Breast epithelium (tissue), 4 donors: ENCODE data around the gene FHOD3. TPM values are rescaled to one million over a fixed set of nuclear protein-coding genes. Genes with fewer than 3 reads are reported as not detected.

Source experiments
- DNase-seq, 2 donors: peaks; one replicate each; pipeline ENCODE4 v3.0.0-alpha.2; 2019; ENCODE audit warnings: low spot score in 2 of 2
- H3K27ac ChIP-seq, 2 donors: fragments of 200-600 bp; sonication (generic) in 1 of 2; one replicate each; pipeline ENCODE4 v1.5.1; 2016 to 2019; ENCODE audit warnings: mild to moderate bottlenecking in 1 of 2
- H3K27me3 ChIP-seq, 2 donors: fragments of 200-600 bp; sonication (generic) in 1 of 2; one replicate each; pipeline versions ENCODE4 v1.5.1 to v1.6.0; 2017 to 2019; ENCODE audit warnings: control low read depth in 1 of 2, mild to moderate bottlenecking in 1 of 2
- H3K36me3 ChIP-seq: fragments of 200-600 bp; one replicate; pipeline ENCODE4 v1.5.1; 2019
- H3K4me1 ChIP-seq, 2 donors: fragments of 200-600 bp; sonication (generic); one replicate each; pipeline ENCODE4 v1.5.1; 2016 to 2019; ENCODE audit warnings: control low read depth in 1 of 2
- H3K4me3 ChIP-seq, 3 donors: fragments of 200-600 bp; sonication (generic); 1 replicate in 2 of 3; 2 replicates in 1 of 3; pipeline ENCODE4 v1.5.1; 2016 to 2019; ENCODE audit warnings: mild to moderate bottlenecking in 3 of 3, moderate library complexity in 2 of 3
- H3K9me3 ChIP-seq, 2 donors: fragments of 200-600 bp; sonication (generic) in 1 of 2; one replicate each; pipeline ENCODE4 v1.5.1; 2016 to 2019; ENCODE audit warnings: control low read depth in 1 of 2
- POLR2A ChIP-seq: fragments of 450-650 bp; IDR thresholded peaks from one replicate; pipeline ENCODE4 v1.6.1; 2016; ENCODE audit warnings: antibody characterized with exemption, mild to moderate bottlenecking, moderate library complexity
- POLR2AphosphoS5 ChIP-seq, 3 donors: sonication (generic); formaldehyde crosslinking; IDR thresholded peaks; one replicate each; pipeline ENCODE4 v1.6.1; 2017; ENCODE audit warnings: antibody characterized with exemption in 3 of 3
- intact Hi-C: fragments of 100-400 bp; cut with DNase I; formaldehyde crosslinking; loops from one replicate; pipeline ENCODE4 v1.15.1; 2023; ENCODE audit warnings: low total_unique reads
- total RNA-seq, 3 donors: library from RNA; depleted of rRNA; stranded (reverse); fragments of >200 nt; gene quantifications; one replicate each; pipeline ENCODE4 v1.1.0, GENCODE V29; 2016
- TF ChIP-seq, protein P1 (sequence below), 3 donors: fragments of 450-650 bp; IDR thresholded peaks; one replicate each; pipeline ENCODE4 v1.5.1; 2016 to 2017; ENCODE audit warnings: antibody characterized with exemption in 3 of 3, mild to moderate bottlenecking in 3 of 3, moderate library complexity in 3 of 3

Gene FHOD3
- total RNA-seq, 3 donors from 2014 or later, result 1.9 to 13.1 (median 13.0) TPM

DNA sequence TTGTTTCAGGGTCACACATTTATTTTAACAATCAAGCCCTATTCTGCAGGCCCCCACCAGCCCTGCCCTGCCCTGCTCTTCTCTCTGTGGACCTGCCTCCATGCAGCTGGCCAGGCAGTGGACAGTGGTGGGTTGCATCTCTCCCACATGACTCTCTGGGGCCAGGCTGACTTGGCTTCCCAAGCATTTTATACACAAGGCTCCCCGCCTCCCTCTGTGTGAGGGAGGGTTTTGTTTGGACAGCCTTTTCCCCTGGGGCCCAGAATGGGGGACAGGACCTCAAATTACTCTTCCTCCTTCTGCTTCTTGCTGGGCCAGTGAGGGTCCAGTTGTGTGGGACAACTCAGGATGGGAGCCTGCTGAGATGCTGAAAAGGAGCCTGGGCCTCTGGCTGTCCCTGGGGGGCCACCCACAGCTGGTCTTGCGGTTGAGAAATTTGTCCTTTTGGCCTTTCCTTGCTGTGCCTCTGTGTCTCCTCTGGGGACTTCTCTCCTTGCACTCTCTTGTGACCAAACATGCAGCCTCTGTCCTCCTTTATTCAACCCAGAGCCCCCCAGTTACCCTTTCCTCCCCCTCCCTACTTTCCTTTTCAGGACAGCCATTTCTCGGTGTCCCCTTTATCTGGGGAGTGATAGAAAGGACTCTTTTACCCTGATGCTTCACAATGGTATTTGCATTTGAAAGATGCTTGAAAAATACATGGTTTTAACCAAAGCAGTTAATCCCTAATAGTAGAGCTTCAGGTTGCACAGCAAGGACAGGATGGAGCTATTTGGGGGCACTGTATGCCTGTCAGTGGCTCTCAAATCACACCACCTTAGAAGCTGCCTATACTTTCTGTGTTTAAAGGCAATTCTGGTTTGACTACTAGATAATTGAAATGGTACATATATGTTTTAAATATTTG lies 151.1 kb downstream of the FHOD3 start:
- TF ChIP-seq POLR2AphosphoS5 (IDR thresholded peaks at IDR 0.05) (no peak), POLR2A (no peak)
- TF ChIP-seq, protein P1, sequence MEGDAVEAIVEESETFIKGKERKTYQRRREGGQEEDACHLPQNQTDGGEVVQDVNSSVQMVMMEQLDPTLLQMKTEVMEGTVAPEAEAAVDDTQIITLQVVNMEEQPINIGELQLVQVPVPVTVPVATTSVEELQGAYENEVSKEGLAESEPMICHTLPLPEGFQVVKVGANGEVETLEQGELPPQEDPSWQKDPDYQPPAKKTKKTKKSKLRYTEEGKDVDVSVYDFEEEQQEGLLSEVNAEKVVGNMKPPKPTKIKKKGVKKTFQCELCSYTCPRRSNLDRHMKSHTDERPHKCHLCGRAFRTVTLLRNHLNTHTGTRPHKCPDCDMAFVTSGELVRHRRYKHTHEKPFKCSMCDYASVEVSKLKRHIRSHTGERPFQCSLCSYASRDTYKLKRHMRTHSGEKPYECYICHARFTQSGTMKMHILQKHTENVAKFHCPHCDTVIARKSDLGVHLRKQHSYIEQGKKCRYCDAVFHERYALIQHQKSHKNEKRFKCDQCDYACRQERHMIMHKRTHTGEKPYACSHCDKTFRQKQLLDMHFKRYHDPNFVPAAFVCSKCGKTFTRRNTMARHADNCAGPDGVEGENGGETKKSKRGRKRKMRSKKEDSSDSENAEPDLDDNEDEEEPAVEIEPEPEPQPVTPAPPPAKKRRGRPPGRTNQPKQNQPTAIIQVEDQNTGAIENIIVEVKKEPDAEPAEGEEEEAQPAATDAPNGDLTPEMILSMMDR (IDR thresholded peaks at IDR 0.05), result no peak
- Histone ChIP-seq H3K27me3 (no peaks in the 10 kb centered on the region), H3K9me3 (no peaks in the 10 kb centered on the region), H3K27ac (no peak overlapping the region), H3K4me3 (no peak overlapping the region), H3K4me1 (no peaks in the 10 kb centered on the region), H3K36me3 (no peaks in the 10 kb centered on the region)
- no peak for DNase-seq
- intact Hi-C loops, result no loop called here

DNA sequence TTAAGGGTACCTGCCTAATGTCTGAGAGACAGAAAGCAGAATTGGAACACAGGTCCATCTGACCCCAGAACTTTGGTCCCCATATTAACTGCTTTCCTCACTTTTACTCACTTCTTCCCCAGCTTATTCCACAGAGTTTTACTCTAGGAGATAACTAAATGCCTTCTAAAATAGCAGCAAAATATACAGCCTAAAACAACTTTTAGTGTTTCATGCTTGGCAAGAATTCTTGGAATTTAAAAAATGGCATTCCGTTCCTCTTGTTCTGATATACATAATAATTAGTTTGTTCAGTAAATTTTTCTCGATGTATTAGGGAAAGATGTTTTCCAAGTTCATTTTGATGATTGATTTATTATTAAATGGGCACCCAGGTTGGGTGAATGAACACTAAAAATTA lies 151.9 kb downstream of the FHOD3 start:
- Histone ChIP-seq H3K27me3 (no peaks in the 10 kb centered on the region), H3K4me1 (no peaks in the 10 kb centered on the region), H3K36me3 (no peaks in the 10 kb centered on the region), H3K27ac (no peak overlapping the region), H3K4me3 (no peak overlapping the region), H3K9me3 (no peaks in the 10 kb centered on the region)
- no peak for DNase-seq
- intact Hi-C loops, result no loop called here
- TF ChIP-seq POLR2A (no peak), POLR2AphosphoS5 (IDR thresholded peaks at IDR 0.05) (no peak)
- TF ChIP-seq, protein P1 (IDR thresholded peaks at IDR 0.05), result no peak

DNA sequence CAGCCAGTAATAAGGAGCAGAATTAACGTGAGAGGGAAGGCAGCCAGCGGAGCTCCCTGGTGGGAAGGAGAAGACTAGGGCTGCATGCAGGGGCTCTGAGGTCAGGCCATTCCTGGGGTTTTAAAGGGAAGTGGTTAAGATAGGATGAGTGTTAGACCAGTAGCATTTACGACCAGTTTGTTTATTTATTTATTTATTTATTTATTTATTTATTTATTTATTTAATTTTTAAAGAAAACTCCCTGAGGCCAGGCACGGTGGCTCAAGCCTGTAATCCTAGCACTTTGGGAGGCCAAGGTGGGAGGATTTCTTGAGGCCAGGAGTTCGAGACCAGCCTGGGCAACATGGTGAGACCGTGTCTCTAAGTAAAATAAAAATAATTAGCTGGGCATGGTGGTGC lies 152.8 kb downstream of the FHOD3 start:
- no peaks in the 10 kb centered on the region for H3K27me3 ChIP-seq
- no peaks in the 10 kb centered on the region for H3K36me3 ChIP-seq
- H3K9me3 ChIP-seq, result no peaks in the 10 kb centered on the region
- DNase-seq, result no peak
- no peak overlapping the region for H3K4me3 ChIP-seq
- intact Hi-C loops, result no loop called here
- no peak overlapping the region for H3K27ac ChIP-seq
- H3K4me1 ChIP-seq, result no peaks in the 10 kb centered on the region
- TF ChIP-seq POLR2A (no peak), POLR2AphosphoS5 (IDR thresholded peaks at IDR 0.05) (no peak)
- TF ChIP-seq, protein P1 (IDR thresholded peaks at IDR 0.05), result no peak

DNA sequence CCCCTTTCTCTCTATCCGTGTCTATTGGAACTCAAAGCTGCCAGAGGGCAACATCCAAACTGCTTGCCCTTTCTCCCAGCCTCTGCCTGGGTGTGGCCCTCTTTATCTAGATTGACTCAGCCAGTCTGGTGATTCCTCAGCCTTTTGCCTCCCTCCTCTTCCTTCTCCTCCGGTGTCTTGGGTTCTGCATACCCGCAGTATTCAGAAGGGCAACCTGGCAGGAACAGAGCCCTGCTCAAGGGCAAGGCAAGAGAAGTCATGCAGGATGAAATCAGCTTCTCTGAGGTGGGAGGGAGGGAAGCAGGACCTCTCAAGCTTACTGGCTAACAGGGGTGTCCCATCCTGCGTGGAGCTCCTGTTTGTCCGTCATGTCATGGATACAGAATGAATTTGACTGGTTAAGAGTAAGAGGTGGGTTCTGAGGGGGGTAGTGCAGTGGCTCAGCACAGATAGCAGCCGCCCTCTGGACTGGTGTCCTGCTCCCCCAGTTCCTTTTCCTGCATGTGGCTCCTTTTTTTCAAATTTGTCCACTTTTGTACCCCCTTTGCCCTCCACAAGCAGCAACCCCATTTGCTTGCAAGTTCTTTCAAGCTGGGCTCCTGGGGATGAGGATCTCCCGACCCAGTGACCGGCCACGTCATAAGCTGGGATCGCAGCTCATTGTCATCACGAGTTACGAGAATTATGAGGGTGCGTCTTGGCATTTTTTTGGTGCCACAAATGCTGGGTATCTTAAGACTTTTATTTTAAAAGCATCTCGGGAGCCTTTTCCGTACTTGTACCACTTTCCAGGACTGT lies 154.1 kb downstream of the FHOD3 start:
- Histone ChIP-seq H3K9me3 (no peaks in the 10 kb centered on the region), H3K27ac (no peak overlapping the region), H3K27me3 (no peaks in the 10 kb centered on the region), H3K4me1 (no peaks in the 10 kb centered on the region), H3K36me3 (no peaks in the 10 kb centered on the region), H3K4me3 (no peak overlapping the region)
- TF ChIP-seq, protein P1 (IDR thresholded peaks at IDR 0.05), result no peak
- TF ChIP-seq POLR2AphosphoS5 (IDR thresholded peaks at IDR 0.05) (no peak), POLR2A (no peak)
- no peak for DNase-seq
- intact Hi-C loops, result no loop called here

DNA sequence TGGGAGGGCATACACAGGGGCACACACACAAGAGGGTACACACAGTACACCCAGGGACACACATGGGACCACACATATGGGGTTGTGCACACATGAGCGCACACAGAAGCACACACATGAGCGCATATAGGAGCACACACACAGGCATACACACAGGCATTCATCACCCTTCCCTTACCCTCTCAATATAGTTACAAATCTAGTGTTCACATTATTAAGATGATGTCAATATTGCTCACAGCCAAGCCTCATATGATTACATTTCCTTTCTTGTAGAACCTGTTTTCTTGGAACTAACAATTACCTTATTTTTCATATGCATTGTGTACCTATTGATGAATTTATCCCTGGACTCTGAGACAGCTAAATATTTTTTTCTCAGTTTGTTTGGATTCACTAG lies 156.7 kb downstream of the FHOD3 start:
- Histone ChIP-seq H3K4me3 (no peak overlapping the region), H3K9me3 (no peaks in the 10 kb centered on the region), H3K4me1 (no peaks in the 10 kb centered on the region), H3K27me3 (no peaks in the 10 kb centered on the region), H3K27ac (no peak overlapping the region), H3K36me3 (no peaks in the 10 kb centered on the region)
- DNase-seq, result no peak
- TF ChIP-seq, protein P1 (IDR thresholded peaks at IDR 0.05), result no peak
- TF ChIP-seq POLR2AphosphoS5 (IDR thresholded peaks at IDR 0.05), result no peak
- TF ChIP-seq POLR2A, result no peak
- intact Hi-C loops, result no loop called here
